GM19468 (cell line): ENCODE results near the gene OAT.

Experiments
- ATAC-seq: cut with Tn5 transposase; IDR thresholded peaks from one replicate; pipeline ENCODE4 v1.9.1; 2021; ENCODE audit warnings: mild to moderate bottlenecking, moderate library complexity, moderate number of reproducible peaks; ENCODE audit not compliant: unreplicated experiment; ENCODE audit errors: extremely low read depth

The OAT gene

DNA sequence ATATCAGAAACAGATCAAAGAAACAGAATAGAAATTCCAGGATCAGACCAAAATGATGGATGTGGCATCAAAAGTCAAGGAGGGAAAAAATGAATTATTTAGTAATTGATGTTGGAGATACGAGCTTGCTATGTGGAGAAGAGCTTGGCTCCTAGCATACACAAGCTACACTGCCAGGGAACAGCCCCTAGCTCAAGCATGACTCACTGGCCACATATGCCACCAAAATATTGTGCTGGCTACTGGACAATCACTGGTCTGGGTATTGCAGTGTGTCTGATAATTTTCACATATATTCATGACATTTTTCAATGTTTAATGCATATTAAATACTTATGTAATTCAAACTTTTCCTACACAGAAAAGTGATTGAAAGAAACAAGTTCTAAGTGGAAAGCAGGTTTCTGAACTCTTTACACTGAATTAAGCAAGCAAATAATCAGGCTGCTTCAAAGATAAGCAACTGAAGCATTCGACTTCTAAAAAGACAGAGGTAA, 59.3 kb downstream of the OAT start:
- no peak for ATAC-seq

DNA sequence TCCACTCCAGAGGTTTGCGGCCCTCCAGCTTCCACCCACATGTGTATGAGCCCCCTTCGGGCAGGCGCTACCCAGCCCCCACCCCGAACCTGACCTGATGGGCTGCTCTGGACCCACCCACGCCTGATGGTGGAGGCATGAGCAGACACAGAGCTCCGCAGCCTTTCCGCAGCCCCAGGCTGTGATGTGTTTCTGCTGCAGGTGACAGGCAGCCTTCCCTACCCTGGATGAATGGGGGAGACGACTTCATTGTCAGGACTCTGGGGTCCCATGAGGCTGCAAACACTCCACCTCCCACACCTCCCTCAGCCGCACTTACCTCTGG, 61.2 kb downstream of the OAT start:
- no peak for ATAC-seq

DNA sequence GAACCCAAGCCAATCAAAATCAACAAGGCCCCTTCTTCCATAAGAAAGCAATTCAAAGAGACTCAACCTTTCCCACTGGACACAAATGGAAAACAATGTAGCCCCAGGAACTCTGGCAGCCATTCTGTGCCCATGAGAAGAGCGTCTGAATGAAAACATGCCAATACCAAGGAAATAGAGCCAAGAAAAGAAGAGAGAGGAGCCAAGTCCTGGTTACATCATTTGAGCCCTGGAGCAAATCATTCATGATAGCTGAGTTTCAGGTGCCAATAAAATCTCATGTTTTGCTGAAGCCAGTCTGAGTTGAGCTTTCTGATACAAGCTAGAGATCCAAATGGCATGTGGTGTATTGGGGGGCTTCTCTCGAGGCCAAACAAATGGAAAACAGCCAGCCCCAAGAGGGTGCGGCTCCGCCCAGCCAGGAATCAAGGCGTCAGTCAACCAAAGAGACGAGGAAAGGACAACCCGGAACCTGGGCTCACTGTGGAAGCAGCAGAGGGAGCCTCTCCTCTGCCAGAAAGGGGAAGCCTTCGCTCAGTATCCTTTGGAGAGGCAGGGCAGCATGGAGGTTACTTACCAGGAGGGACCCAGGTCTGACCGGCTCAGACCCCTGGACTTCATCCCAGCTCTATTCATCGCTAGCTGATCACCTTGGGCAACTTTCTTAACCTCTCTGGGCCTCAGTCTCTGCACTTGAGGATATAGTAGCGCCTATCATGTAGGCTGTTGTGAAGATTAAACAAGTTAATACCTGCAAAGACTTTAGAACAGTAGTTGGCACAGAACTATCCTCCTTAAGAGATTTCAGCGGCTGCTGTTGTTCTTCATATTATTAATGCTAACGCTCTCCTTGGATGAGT, 61.8 kb downstream of the OAT start:
- ATAC-seq: no peak

DNA sequence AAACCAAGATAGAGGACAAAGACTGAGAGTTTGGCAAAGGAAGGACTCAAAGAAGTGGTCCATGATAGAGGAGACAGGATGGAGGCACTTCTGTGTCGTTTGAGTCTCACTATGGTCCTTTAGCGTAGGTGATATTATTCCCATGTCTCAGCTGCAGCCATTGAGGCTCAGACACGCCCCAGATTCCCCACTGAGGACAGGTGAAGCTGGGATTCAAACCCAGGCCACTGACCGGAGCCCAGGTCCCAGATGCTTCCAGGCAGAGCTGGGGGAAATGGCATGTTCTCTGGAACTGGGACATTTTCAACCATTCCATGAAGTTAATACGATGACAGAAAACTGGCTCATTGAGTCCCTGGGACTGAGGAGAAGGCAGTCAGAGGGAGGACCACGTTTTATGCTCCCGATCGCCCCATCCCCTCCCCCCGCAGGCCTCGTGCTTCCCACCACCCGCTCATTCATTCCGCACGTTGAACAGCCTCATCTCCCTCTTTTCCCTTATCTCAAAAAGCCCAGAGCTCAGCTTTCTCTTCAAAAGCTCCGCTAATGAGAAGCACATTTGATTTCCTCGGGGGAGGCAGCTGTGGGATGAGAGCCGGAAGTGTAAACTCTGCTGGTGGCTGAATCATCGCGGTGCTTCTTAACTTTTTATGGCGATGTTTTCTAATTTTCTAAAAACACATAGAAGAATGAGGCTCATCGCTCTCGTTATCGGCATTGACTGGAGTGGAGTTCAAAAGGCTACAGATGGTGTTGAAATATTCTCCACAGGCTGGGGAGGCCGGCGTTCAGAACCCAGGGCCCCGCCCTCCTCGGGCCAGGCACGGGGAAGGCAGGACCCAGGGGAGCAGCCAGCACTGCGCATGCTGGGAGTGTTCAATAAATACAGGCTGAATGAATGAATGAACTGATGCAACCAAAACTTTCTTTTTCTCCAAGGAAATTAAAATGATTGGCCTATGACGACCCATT, 64.0 kb downstream of the OAT start:
- no peak for ATAC-seq

DNA sequence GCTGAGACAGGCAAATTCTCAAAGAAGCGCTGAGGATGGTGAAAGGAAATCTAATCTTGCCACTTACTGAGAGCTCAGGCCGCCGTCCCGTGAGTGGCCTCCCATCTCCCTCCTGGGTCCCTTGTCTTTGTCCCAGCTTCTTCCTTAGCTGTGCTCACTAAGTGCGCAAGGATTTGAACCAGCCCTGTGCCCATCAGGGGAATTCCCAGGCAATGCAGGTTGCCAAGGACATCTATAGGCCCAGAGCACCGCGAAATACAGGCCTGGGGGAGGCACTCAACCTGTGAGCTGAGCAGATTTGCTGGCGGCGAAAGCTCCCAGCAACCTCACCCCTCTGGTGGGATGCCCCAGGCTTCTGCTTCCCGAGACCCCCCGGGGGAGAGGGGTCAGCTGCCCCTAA, 64.8 kb downstream of the OAT start:
- ATAC-seq: no peak

DNA sequence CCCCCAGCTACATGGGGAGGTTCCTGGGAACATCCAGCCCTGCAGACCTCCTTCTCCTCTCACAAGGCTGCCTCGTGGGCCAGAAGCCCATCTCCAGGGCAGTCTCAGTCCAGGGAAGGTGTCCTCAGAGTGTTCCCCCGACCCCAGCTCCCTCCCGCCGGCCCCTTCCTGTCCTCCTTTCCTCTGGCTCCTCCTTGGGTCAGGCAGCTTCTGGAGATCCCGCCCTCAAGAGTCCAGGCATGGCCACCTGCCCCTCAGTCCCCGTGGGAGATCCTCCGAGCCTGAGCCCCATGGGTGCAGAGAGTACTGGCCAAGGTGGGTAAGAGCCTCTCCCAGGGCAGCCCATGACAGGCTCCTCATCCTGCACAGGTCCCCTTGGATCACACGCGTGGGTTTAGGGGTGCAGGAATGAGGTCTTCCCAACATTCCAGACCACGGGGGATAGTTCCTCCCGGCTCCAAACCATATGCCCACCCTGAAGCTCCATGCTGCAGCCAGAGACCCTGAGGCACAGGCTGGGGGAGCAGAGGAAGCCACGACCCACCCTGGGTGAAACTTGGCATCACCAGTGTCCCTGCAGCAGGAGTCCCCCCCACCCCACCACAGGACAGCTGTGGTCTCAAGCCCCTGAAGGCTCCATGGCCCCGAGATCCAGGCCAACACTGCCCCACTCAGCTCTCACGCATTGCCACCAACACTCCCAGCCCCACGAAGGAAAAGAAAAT, 65.5 kb downstream of the OAT start:
- no peak for ATAC-seq

DNA sequence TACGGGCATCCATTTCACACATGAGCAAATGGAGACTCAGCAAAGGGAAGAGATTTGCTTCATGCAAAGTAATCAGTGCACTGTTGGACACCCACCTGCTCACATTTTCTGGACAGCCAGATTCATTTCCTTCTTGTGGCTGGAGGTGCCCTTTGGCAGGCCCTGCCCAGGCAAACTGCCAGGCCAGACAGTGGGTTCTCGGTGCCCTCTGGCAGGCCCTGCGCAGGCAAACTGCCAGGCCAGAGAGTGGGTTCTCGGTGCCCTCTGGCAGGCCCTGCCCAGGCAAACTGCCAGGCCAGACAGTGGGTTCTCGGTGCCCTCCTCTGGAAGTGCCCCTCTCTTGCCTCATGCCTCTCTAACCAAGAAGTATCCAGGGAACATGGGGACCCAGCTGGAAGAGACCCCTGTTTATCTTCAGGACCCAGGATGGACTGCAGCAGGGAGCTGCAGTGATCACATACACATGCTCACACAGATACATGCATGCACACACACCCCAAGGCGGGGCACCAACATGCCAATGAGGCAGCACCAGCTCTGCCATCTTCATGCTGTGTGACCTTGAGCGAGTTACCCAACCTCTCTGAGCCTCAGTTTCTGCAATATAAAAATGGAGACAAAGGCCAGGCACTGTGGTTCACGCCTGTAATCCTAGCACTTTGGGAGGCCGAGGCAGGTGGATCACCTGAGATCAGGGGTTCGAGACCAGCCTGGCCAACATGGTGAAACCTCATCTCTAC, 67.1 kb downstream of the OAT start:
- ATAC-seq: no peak

DNA sequence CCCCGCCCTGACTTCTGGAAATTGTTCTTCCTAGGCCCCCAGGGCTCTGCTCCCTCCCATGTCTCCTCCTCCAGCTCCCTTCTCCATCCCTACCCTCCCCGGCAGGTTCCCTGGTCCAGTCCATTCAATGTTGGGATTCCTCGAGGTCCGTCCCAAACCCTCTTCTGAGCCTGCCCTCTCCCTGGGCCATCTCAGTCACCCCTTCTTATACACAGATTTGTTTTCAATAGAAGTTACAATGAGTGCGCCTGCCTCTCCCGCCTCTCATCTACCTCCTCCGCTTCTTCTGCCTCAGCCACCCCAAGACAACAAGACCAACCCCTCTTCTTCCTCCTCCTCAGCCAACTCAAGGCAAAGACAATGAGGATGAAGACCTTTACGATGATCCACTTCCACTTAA, 67.9 kb downstream of the OAT start:
- no peak for ATAC-seq

DNA sequence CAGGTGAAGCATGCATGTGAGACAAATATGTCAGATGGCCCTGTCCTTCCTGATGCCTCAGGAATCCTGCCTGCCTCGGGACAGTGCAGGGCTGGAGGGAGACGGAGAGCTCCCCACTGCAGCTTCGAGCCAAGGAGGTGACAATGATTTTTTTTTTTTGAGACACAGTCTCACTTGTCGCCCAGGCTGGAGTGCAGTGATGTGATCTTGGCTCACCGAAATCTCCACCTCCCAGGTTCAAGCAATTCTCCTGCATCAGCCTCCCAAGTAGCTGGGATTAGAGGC, 68.8 kb downstream of the OAT start:
- ATAC-seq: no peak

DNA sequence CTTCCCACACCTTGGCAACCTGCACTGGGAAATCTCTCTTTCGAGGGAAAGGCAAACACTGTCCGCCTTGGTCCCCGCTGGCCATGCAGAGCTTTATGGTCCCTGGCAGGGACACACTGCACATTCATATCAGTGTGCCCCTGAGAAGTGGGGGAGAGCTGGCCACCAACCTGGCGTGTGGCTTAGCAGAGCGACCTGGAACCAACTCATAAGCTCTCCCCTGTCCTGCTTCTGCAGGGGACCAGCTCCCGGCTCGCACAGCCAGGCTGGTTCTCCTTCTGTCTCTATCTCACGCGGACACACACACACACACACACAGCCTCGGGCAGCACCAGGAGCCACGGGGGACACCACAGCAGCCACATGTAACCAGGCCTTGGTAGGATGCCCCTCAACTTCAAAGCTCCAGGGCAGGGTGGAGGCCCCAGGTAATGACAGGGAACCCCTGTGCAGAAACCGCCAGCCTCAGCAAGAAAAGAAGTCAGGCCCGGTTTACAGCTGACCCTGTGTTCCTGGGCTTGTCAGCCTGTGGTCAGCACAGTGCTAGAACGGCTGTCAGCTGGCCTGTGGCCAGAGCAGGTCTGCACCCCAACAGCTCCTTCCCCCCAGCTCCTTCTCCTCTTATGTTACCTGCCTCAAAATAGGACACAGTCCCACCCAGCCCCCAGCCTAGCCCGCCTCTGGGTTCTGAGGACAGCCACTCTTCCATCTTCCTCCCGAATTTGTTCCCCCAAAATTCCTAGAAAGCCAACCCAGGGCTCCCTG, 69.3 kb downstream of the OAT start:
- ATAC-seq: no peak

DNA sequence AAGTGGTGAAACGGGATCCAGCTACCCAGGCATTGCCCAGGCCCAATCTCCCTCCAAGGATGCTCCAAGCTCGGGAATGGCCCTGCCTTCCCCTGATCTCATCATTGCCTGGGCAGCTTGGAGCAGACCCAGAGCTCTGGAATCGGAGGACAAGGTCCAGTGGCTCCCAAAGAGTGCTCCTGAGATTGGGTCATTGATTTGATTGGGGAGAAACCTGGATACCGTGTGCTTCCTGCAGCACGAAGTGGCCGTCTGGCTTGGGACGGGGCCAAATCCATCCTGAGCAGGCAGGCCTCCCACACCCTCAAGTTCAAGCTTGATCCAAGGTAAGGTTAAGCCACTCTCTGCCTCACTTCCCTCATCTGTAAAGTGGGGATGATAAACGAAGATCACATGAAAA, 69.9 kb downstream of the OAT start:
- no peak for ATAC-seq

DNA sequence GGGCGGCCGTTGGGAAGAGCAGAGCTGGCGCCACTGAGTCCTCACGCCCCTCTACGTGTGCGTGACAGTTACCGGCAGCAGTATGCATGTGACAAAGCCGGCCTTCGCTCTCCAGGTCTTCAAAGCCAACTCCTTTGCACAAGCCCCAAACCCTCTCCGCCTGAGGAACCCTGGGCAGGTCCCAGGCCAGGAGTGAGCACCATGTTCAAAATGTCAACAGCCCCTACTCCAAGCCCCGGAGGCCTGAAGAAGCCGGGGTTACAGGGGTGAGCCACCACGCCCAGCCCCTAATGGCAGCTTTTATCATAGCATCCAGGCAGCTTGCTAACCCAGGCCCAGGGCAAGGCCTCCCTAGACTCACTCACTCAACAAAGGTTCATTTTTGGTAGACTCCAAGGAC, 70.8 kb downstream of the OAT start:
- no peak for ATAC-seq
